SK-N-SH (cell line): Measurements from ENCODE around the gene TPGS1. TPM values are rescaled to one million over a fixed set of nuclear protein-coding genes. Genes with fewer than 3 reads are reported as not detected.

Source experiments
- CTCF ChIA-PET: fragments of 300-600, 350-600 bp; formaldehyde crosslinking; extraction: SDS; loops from one replicate; lab custom pipeline; 2021; lab: Yijun Ruan, JAX
- POLR2A ChIA-PET: fragments of 350-600 bp; sonication (Branson Sonifier 250); formaldehyde crosslinking; extraction: SDS; loops from one replicate; lab custom pipeline; 2020; ENCODE audit warnings: antibody characterized with exemption, inconsistent platforms; lab: Yijun Ruan, JAX
- DNase-seq: peaks from one replicate; pipeline ENCODE4 v3.0.0; 2012
- H2AFZ ChIP-seq: fragments of 200-600 bp; sonication (generic); 2 replicates; pipeline ENCODE4 v1.8.1; 2016; ENCODE audit warnings: antibody characterized with exemption, mild to moderate bottlenecking, low read depth
- H3F3A ChIP-seq: fragments of 200-600 bp; sonication (generic); replicated peaks from 2 replicates; pipeline ENCODE3; 2016; ENCODE audit warnings: antibody characterized with exemption, mild to moderate bottlenecking; ENCODE audit not compliant: insufficient read depth
- H3K27ac ChIP-seq, 2 experiments: fragments of 200-500 bp in 1 of 2; fragments of 200-600 bp in 1 of 2; sonication (Bioruptor generic) in 1 of 2; sonication (generic), shearing (Covaris generic) in 1 of 2; 2 replicates each; pipeline versions ENCODE4 v1.5.1 to v1.6.1; 2014 to 2016; ENCODE audit warnings: low read depth in 2 of 2, inconsistent platforms in 1 of 2, low read length in 1 of 2, mild to moderate bottlenecking in 1 of 2, mixed read lengths in 1 of 2
- H3K27me3 ChIP-seq: fragments of 200-600 bp; sonication (generic), shearing (Covaris generic); 2 replicates; pipeline ENCODE4 v1.6.1; 2016; ENCODE audit warnings: mixed run types; ENCODE audit not compliant: insufficient read depth
- H3K36me3 ChIP-seq, 2 experiments: fragments of 200-500 bp in 1 of 2; fragments of 200-600 bp in 1 of 2; sonication (Bioruptor generic) in 1 of 2; sonication (generic) in 1 of 2; replicated peaks in 1 of 2; 2 replicates each; pipeline versions ENCODE3 to v1.5.1; 2014 to 2016; ENCODE audit warnings: low read length in 1 of 2, mild to moderate bottlenecking in 1 of 2; ENCODE audit not compliant: insufficient read depth in 2 of 2, control insufficient read depth in 1 of 2
- H3K4me1 ChIP-seq, 2 experiments: fragments of 200-500 bp in 1 of 2; fragments of 200-600 bp in 1 of 2; sonication (Bioruptor generic) in 1 of 2; sonication (generic), shearing (Covaris generic) in 1 of 2; 2 replicates each; pipeline versions ENCODE4 v1.5.1 to v1.6.1; 2014 to 2016; ENCODE audit warnings: low read depth in 1 of 2, low read length in 1 of 2, mixed run types in 1 of 2; ENCODE audit not compliant: insufficient read depth in 2 of 2, control insufficient read depth in 1 of 2
- H3K4me2 ChIP-seq: fragments of 200-600 bp; sonication (generic), shearing (Covaris generic); 2 replicates; pipeline ENCODE4 v1.6.1; 2017; ENCODE audit warnings: mixed run types
- H3K4me3 ChIP-seq, 2 experiments: fragments of 200-500 bp in 1 of 2; fragments of 200-600 bp in 1 of 2; sonication (Bioruptor generic) in 1 of 2; sonication (generic), shearing (Covaris generic) in 1 of 2; 2 replicates each; pipeline versions ENCODE4 v1.5.1 to v1.8.1; 2014 to 2016; ENCODE audit warnings: low read depth in 2 of 2, inconsistent platforms in 1 of 2, low read length in 1 of 2, mild to moderate bottlenecking in 1 of 2, mixed read lengths in 1 of 2, moderate library complexity in 1 of 2
- H3K79me2 ChIP-seq: fragments of 200-600 bp; sonication (generic); 2 replicates; pipeline ENCODE4 v1.8.1; 2017; ENCODE audit warnings: mild to moderate bottlenecking; ENCODE audit not compliant: insufficient read depth
- H3K9ac ChIP-seq: fragments of 200-600 bp; sonication (generic); 2 replicates; pipeline ENCODE4 v1.6.1; 2017; ENCODE audit warnings: mixed run types
- H3K9me2 ChIP-seq: fragments of 200-600 bp; sonication (generic); 2 replicates; pipeline ENCODE4 v1.6.1; 2017; ENCODE audit warnings: mixed run types
- H3K9me3 ChIP-seq: fragments of 200-600 bp; sonication (generic); 2 replicates; pipeline ENCODE4 v1.6.1; 2017; ENCODE audit warnings: mixed run types, mild to moderate bottlenecking, moderate library complexity
- H4K20me1 ChIP-seq: fragments of 200-600 bp; sonication (generic); 2 replicates; pipeline ENCODE4 v1.6.1; 2017; ENCODE audit warnings: mild to moderate bottlenecking, mixed run types; ENCODE audit not compliant: insufficient read depth
- EZH2phosphoT487 ChIP-seq: fragments of 200-600 bp; sonication (generic); IDR thresholded peaks from 2 replicates; pipeline ENCODE4 v1.6.1; 2017; ENCODE audit warnings: low read depth, mixed run types, mild to moderate bottlenecking, antibody characterized with exemption, moderate library complexity, borderline replicate concordance
- FOXM1 ChIP-seq: IDR thresholded peaks from 2 replicates; pipeline ENCODE4 v1.4.0; 2012; ENCODE audit warnings: low read depth, mild to moderate bottlenecking
- GABPA ChIP-seq: IDR thresholded peaks from 2 replicates; pipeline ENCODE4 v1.4.0; 2012; ENCODE audit warnings: low read depth, mild to moderate bottlenecking
- NRF1 ChIP-seq: IDR thresholded peaks from 2 replicates; pipeline ENCODE4 v1.6.1; 2012; ENCODE audit warnings: low read depth, mild to moderate bottlenecking, low read length
- POLR2AphosphoS5 ChIP-seq: IDR thresholded peaks from 2 replicates; pipeline ENCODE4 v1.6.1; 2012; ENCODE audit warnings: low read depth, low read length
- RCOR1 ChIP-seq: fragments of 150-350 bp; IDR thresholded peaks from 2 replicates; pipeline ENCODE4 v1.6.1; 2017; ENCODE audit warnings: antibody characterized with exemption, low read length
- RFX5 ChIP-seq: IDR thresholded peaks from 2 replicates; pipeline ENCODE4 v1.6.1; 2012; ENCODE audit warnings: mild to moderate bottlenecking, improper control_type of control experiment, low read length
- SIN3A ChIP-seq: IDR thresholded peaks from 2 replicates; pipeline ENCODE4 v1.6.1; 2012; ENCODE audit warnings: low read depth, mild to moderate bottlenecking, low read length, moderate library complexity, borderline replicate concordance
- TCF12 ChIP-seq: IDR thresholded peaks from 2 replicates; pipeline ENCODE4 v1.4.0; 2012
- TEAD4 ChIP-seq: IDR thresholded peaks from 2 replicates; pipeline ENCODE4 v1.4.0; 2012; ENCODE audit warnings: mild to moderate bottlenecking, borderline replicate concordance; ENCODE audit not compliant: insufficient read depth
- WGBS: methylation state at CpG from one replicate; pipeline ENCODE4 v1.1.6; 2017; ENCODE audit warnings: low lambda C conversion rate; 5-methylcytosine and 5-hydroxymethylcytosine counted together
- polyA plus RNA-seq, 3 experiments: library from polyadenylated mRNA; depleted of rRNA; stranded (reverse); fragments of >200 nt; gene quantifications; 2 replicates each; pipeline ENCODE4 v1.2.3, GENCODE V29; 2012
- TF ChIP-seq, protein P1 (sequence below): IDR thresholded peaks from 2 replicates; pipeline ENCODE4 v1.4.0; 2012; ENCODE audit warnings: low read depth, borderline replicate concordance

TPGS1 gene
- polyA plus RNA-seq, 1 of the 3 experiments (the other 2 are of a cell fraction), result 31.0 TPM

DNA sequence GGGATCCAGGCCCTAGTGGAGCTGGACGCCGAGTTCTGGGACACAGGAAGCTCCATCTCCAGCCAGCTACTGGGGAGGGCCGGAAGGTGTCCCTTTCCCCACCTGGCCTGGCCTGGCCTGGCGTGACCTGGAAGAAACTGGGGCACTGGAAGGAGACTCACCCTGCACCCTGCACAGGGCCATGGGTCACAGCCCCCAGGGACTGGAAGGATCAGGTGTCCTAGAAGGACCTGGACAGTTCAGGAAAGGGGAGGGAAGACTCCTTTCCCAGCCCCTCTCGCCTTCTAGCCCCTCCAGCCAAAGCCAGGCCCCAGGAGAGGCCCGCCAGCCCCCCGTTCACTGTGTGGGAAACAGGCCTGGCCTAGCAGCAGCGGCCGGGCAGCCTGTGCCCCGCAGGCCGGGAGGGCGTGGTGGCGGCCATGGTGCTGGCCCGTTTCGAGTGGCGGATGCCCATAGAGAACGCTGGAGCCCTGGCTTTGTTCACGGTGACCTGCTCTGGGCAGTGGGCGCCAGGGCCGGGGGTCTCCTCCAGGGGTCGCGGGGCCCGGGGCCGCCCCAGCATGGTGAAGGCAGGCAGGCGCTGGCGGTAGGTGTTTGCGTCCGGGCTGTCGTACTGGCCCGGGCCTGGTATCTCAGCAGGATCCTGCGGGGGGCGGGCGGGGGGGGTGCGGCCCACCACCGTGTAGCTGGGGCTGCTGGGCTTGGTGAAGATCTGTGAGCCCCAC, 43.7 kb upstream of the TPGS1 start:
- no peak for DNase-seq
- Histone ChIP-seq H3K4me1 (peaks cover 0 to 9% of the 10 kb centered on the region in 2 experiments; a peak in 1 of 4 replicates), H3K4me3 (no peak overlapping the region), H3K9me2 (no peaks in the 10 kb centered on the region), H3K27ac (no peak overlapping the region), H3K9me3 (no peaks in the 10 kb centered on the region), H3K4me2 (no peak overlapping the region), H2AFZ (no peak overlapping the region), H3K79me2 (no peaks in the 10 kb centered on the region), H4K20me1 (no peaks in the 10 kb centered on the region), H3F3A (no peaks in the 10 kb centered on the region), H3K27me3 (peaks cover 12% of the 10 kb centered on the region; the same call in 1 of the 2 replicates), H3K9ac (no peak overlapping the region), H3K36me3 (no peaks in the 10 kb centered on the region)
- ChIA-PET CTCF (interaction anchor here (0.8 to 1.7 kb wide), 4 partner anchors 16 to 79 kb away, joined by 3 to 5 read pairs (median 4); no protein-coding TSS in a partner anchor), POLR2A (no interaction called here)
- 88% methylated on average over 12 of the region's 35 CpGs for WGBS
- TF ChIP-seq, protein P1, sequence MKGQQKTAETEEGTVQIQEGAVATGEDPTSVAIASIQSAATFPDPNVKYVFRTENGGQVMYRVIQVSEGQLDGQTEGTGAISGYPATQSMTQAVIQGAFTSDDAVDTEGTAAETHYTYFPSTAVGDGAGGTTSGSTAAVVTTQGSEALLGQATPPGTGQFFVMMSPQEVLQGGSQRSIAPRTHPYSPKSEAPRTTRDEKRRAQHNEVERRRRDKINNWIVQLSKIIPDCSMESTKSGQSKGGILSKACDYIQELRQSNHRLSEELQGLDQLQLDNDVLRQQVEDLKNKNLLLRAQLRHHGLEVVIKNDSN, result no peak
- no peak for TF ChIP-seq GABPA
- no peak for TF ChIP-seq RCOR1

DNA sequence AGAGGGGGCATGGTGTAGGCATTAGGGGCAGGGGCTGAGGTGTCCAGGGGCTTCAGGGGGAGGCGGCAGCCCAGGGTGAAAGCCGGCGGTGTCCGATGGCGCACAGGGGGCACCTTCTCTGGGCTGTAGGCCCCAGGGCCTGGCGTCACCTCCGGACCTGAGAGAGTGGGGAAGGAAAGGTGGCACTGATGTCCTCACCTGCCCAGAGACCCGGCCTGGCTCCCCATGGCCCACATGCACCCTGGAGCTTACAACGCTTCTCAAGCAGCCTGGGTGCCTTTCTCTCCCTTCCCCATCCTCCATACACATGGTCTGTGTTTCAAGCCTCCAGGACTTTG, 43.1 kb upstream of the TPGS1 start:
- Histone ChIP-seq H3K36me3 (no peaks in the 10 kb centered on the region), H3K9ac (no peak overlapping the region), H3K27ac (no peak overlapping the region), H3K4me1 (peaks cover 0 to 9% of the 10 kb centered on the region in 2 experiments; a peak in 1 of 4 replicates), H3K9me2 (no peaks in the 10 kb centered on the region), H3K9me3 (no peaks in the 10 kb centered on the region), H3F3A (no peaks in the 10 kb centered on the region), H3K27me3 (peaks cover 12% of the 10 kb centered on the region; the same call in 1 of the 2 replicates), H2AFZ (no peak overlapping the region), H3K79me2 (no peaks in the 10 kb centered on the region), H4K20me1 (no peaks in the 10 kb centered on the region), H3K4me3 (no peak overlapping the region), H3K4me2 (no peak overlapping the region)
- CTCF ChIA-PET, result no interaction called here
- POLR2A ChIA-PET, result no interaction called here
- TF ChIP-seq TCF12 (no peak), EZH2phosphoT487 (no peak), SIN3A (no peak), NRF1 (no peak), RFX5 (no peak), GABPA (no peak), TEAD4 (no peak), POLR2AphosphoS5 (no peak), FOXM1 (no peak)
- TF ChIP-seq, protein P1, result no peak
- no peak for DNase-seq
- 95% methylated on average over 9 of the region's 9 CpGs for WGBS
